Skin epidermis (tissue), 12 donors: ENCODE data around the gene FMO3.

Experiments used
- H3K27ac ChIP-seq, 21 experiments: fragments of 200-600 bp; sonication (generic) in 11 of 21; one replicate each; pipeline ENCODE4 v1.5.0; 2020; ENCODE audit warnings: mild to moderate bottlenecking in 3 of 21, inconsistent platforms in 2 of 21, moderate library complexity in 2 of 21
- H3K4me3 ChIP-seq, 7 experiments: fragments of 200-600 bp; sonication (generic) in 2 of 7; one replicate each; pipeline ENCODE4 v1.5.0; 2020; ENCODE audit warnings: inconsistent platforms in 2 of 7, mild to moderate bottlenecking in 2 of 7, moderate library complexity in 1 of 7

Gene FMO3

GRCh38 chr1:171142416-171143385 is 52.0 kb downstream of the FMO3 start:
- Histone ChIP-seq H3K4me3 (no peak overlapping the region), H3K27ac (peak overlapping the region in 19 of 21 experiments; percentile 33 to 86 (median 68))

GRCh38 chr1:171150156-171150555 is 59.5 kb downstream of the FMO3 start:
- no peak overlapping the region for H3K27ac ChIP-seq
- no peak overlapping the region for H3K4me3 ChIP-seq

GRCh38 chr1:171152549-171152948 is 61.8 kb downstream of the FMO3 start:
- H3K27ac ChIP-seq, result no peak overlapping the region
- H3K4me3 ChIP-seq, result no peak overlapping the region

GRCh38 chr1:171155484-171155883 is 64.8 kb downstream of the FMO3 start:
- H3K4me3 ChIP-seq, result no peak overlapping the region
- no peak overlapping the region for H3K27ac ChIP-seq

- Histone ChIP-seq H3K27ac (no peak overlapping the region), H3K4me3 (no peak overlapping the region)
Observed at GRCh38 chr1:171158096-171158495, 67.4 kb downstream of the FMO3 start.

- no peak overlapping the region for H3K27ac ChIP-seq
Observed at GRCh38 chr1:171158551-171158950, 67.8 kb downstream of the FMO3 start.

GRCh38 chr1:171159148-171159547 is 68.4 kb downstream of the FMO3 start:
- no peak overlapping the region for H3K27ac ChIP-seq

More at GRCh38 chr1:171158551-171158950, 67.8 kb downstream of the FMO3 start:
- H3K4me3 ChIP-seq, result no peak overlapping the region

GRCh38 chr1:171160211-171160610 is 69.5 kb downstream of the FMO3 start:
- H3K27ac ChIP-seq, result no peak overlapping the region

More at GRCh38 chr1:171159148-171159547, 68.4 kb downstream of the FMO3 start:
- H3K4me3 ChIP-seq, result no peak overlapping the region

GRCh38 chr1:171160639-171161354 is 70.1 kb downstream of the FMO3 start:
- no peak overlapping the region for H3K4me3 ChIP-seq
- no peak overlapping the region for H3K27ac ChIP-seq

More at GRCh38 chr1:171160211-171160610, 69.5 kb downstream of the FMO3 start:
- H3K4me3 ChIP-seq, result no peak overlapping the region

- H3K27ac ChIP-seq, result no peak overlapping the region
- H3K4me3 ChIP-seq, result no peak overlapping the region
Observed at GRCh38 chr1:171161431-171161830, 70.7 kb downstream of the FMO3 start.

- Histone ChIP-seq H3K4me3 (no peak overlapping the region), H3K27ac (peak overlapping the region in 1 of 21 experiments; percentile 1)
Observed at GRCh38 chr1:171166361-171166760, 75.7 kb downstream of the FMO3 start.
